HL-60/S4 treated with phorbol 12-myristate 13-acetate at 8.2 ng/mL for 4 days and 3 days (cell line): Measurements from ENCODE around the gene PRR35.
"Not testable (repeated sequence)": the region's sequence is repeated elsewhere in the genome, so short reads cannot be mapped to it uniquely, and the experiment has no call there.

Experiments
- in situ Hi-C: fragments of 300-500 bp; cut with MboI; formaldehyde crosslinking; loops from 2 replicates; pipeline ENCODE4 v1.15.0; 2022; ENCODE audit warnings: low sequenced_read_pairs

PRR35 gene

GRCh38 chr16:591892-592517 is 31.8 kb downstream of the PRR35 start:
- in situ Hi-C loops: no loop called here

GRCh38 chr16:592518-593306 is 32.5 kb downstream of the PRR35 start:
- in situ Hi-C loops: no loop called here

GRCh38 chr16:593406-593805 is 33.2 kb downstream of the PRR35 start:
- in situ Hi-C loops: no loop called here

GRCh38 chr16:593807-594206 is 33.6 kb downstream of the PRR35 start:
- in situ Hi-C loops: no loop called here

- in situ Hi-C loops: no loop called here
Measured at GRCh38 chr16:595094-595528, 34.9 kb downstream of the PRR35 start.

- in situ Hi-C loops: no loop called here
Measured at GRCh38 chr16:595942-596735, 35.9 kb downstream of the PRR35 start.

GRCh38 chr16:596736-597060 is 36.5 kb downstream of the PRR35 start:
- in situ Hi-C loops: no loop called here

- in situ Hi-C loops: not testable (repeated sequence)
Measured at GRCh38 chr16:597655-598054, 37.5 kb downstream of the PRR35 start.

- in situ Hi-C loops: no loop called here
Measured at GRCh38 chr16:598823-599739, 38.9 kb downstream of the PRR35 start.

- in situ Hi-C loops: no loop called here
Measured at GRCh38 chr16:600781-601180, 40.6 kb downstream of the PRR35 start.

- in situ Hi-C loops: no loop called here
Measured at GRCh38 chr16:603933-604332, 43.7 kb downstream of the PRR35 start.

- in situ Hi-C loops: no loop called here
Measured at GRCh38 chr16:606656-607307, 46.6 kb downstream of the PRR35 start.

- in situ Hi-C loops: no loop called here
Measured at GRCh38 chr16:608019-608418, 47.8 kb downstream of the PRR35 start.

GRCh38 chr16:609316-609715 is 49.1 kb downstream of the PRR35 start:
- in situ Hi-C loops: no loop called here

GRCh38 chr16:609984-610383 is 49.8 kb downstream of the PRR35 start:
- in situ Hi-C loops: no loop called here

GRCh38 chr16:610513-611381 is 50.6 kb downstream of the PRR35 start:
- in situ Hi-C loops: no loop called here

GRCh38 chr16:615122-615521 is 54.9 kb downstream of the PRR35 start:
- in situ Hi-C loops: no loop called here
